ENCODE measurements around the gene LARP6. TPM values are rescaled to one million over a fixed set of nuclear protein-coding genes. Genes with fewer than 3 reads are reported as not detected.
A peak's percentile ranks its signal among the peaks of the same experiment; 100 is the strongest.

The LARP6 gene
- total and polyA plus RNA-seq, 2 of the 13 experiments (the other 11 are each of a cell fraction or from before 2014, with no cell fraction given) = 2.9 to 8.2 TPM

- DNase-seq (ENCODE audit: low spot score) = peak; percentile 6
Observed at GRCh38 chr15:70892912-70893560, 39.1 kb upstream of the LARP6 start.

More at GRCh38 chr15:70892912-70893560, 39.1 kb upstream of the LARP6 start:
- peak overlapping the region; percentile 82 to 98 (median 94) for H3K4me3 ChIP-seq (replicated peaks in 1 of 3; ENCODE audit: insufficient read depth in 1 of 3, low read depth in 2 of 3, low read length in 3 of 3)
- H3K27me3 ChIP-seq (ENCODE audit: control insufficient read depth in 1 of 2, insufficient read depth in 2 of 2, low read length in 2 of 2) = no peaks in the 10 kb centered on the region
- H3K9me3 ChIP-seq (ENCODE audit: low read length) = no peaks in the 10 kb centered on the region
- POLR2A ChIA-PET = interaction anchor here (1.1 kb wide), 1 partner anchor 9 kb away, joined by 3 read pairs; no protein-coding TSS in a partner anchor
- no peaks in the 10 kb centered on the region for H3K36me3 ChIP-seq (replicated peaks in 1 of 2; ENCODE audit: control insufficient read depth in 1 of 2, insufficient read depth in 2 of 2, low read length in 2 of 2)
- in situ Hi-C loops (cut with HindIII; ENCODE audit: extremely low pct_ligation_motif_present, low pct_unique_long_range_greater_than_20kb) (no loop called here), intact Hi-C loops (cut with micrococcal nuclease; ENCODE audit: unreplicated experiment) (no loop called here)
- H3K4me1 ChIP-seq (ENCODE audit: insufficient read depth, low read length) = peaks cover 20% of the 10 kb centered on the region
- BruUV-seq (replicated peaks) = no TSS peak
- H4K20me1 ChIP-seq (ENCODE audit: insufficient read depth, low read length) = no peaks in the 10 kb centered on the region
- WGBS (ENCODE audit: low lambda C conversion rate) = 21% methylated on average over 10 of the region's 10 CpGs
- H3K79me2 ChIP-seq (ENCODE audit: insufficient read depth, low read length) = peaks cover 9% of the 10 kb centered on the region
- H3K4me2 ChIP-seq (ENCODE audit: low read depth, low read length) = peak overlapping the region; percentile 89
- no peak; the same call in 2 of the 3 replicates for ATAC-seq
- H3K9ac ChIP-seq (ENCODE audit: insufficient read depth, low read depth, low read length) = no peak overlapping the region
- CTCF ChIA-PET (ENCODE audit: low intra/inter-chr PET ratio, low total read pairs) = no interaction called here
- TF ChIP-seq TBP (CRISPR knock-in tag; IDR thresholded peaks at IDR 0.05) (no peak), ZNF282 (IDR thresholded peaks at IDR 0.05; ENCODE audit: partially characterized antibody) (no peak), RELA (CRISPR knock-in tag; IDR thresholded peaks at IDR 0.05) (no peak), RARA (CRISPR knock-in tag; IDR thresholded peaks at IDR 0.05) (no peak), ZMYM4 (CRISPR knock-in tag; IDR thresholded peaks at IDR 0.05) (no peak), RNF2 (conservative IDR thresholded peaks at IDR 0.05; ENCODE audit: low read depth) (no peak), ZNF205 (CRISPR knock-in tag; IDR thresholded peaks at IDR 0.05) (no peak), MIER3 (CRISPR knock-in tag; IDR thresholded peaks at IDR 0.05; ENCODE audit: borderline replicate concordance) (no peak), HOXA7 (CRISPR knock-in tag; IDR thresholded peaks at IDR 0.05) (no peak), ZNF335 (CRISPR knock-in tag; IDR thresholded peaks at IDR 0.05) (no peak), TEAD3 (CRISPR knock-in tag; optimal IDR thresholded peaks at IDR 0.05; ENCODE audit: borderline replicate concordance) (no peak), BRD4 (CRISPR knock-in tag; IDR thresholded peaks at IDR 0.05) (no peak), ZNF33B (CRISPR knock-in tag; IDR thresholded peaks at IDR 0.05) (no peak), SRSF9 (IDR thresholded peaks at IDR 0.05; ENCODE audit: borderline replicate concordance, insufficient read depth, low read depth, low read length, poor library complexity, severe bottlenecking) (no peak), TFAP4 (IDR thresholded peaks at IDR 0.05; ENCODE audit: borderline replicate concordance, low read depth) (no peak), CEBPG (CRISPR knock-in tag; IDR thresholded peaks at IDR 0.05) (no peak)
- H3K27ac ChIP-seq (ENCODE audit: extremely low read length, insufficient read depth, low read length) = no peak overlapping the region
- H2AFZ ChIP-seq (ENCODE audit: low read length) = peak overlapping the region; percentile 71
- FAIRE-seq = no peak
